HCT116 (cell line): ENCODE results near the gene SORCS2. TPM values are rescaled to one million over a fixed set of nuclear protein-coding genes. Genes with fewer than 3 reads are reported as not detected.

Experiments
- ATAC-seq: fragments of 200-7000 bp; cut with Tn5 transposase; 2 replicates; pipeline ENCODE4 v1.9.1; 2020; ENCODE audit warnings: mild to moderate bottlenecking, moderate library complexity
- BruUV-seq: library from RNA; stranded (reverse); fragments of 400-500 nt; replicated peaks from 2 replicates; lab custom pipeline; 2021; lab: Mats Ljungman, UMichigan
- CTCF ChIA-PET: fragments of 300-600 bp; sonication (Branson Sonifier 250); formaldehyde crosslinking; loops from one replicate; lab custom pipeline; 2021; ENCODE audit warnings: antibody characterized with exemption; lab: Charles Lee
- POLR2A ChIA-PET: fragments of 300-600, 350-600 bp; sonication (Branson Sonifier 250); formaldehyde crosslinking; loops from one replicate; lab custom pipeline; 2021; ENCODE audit warnings: antibody characterized with exemption; lab: Charles Lee
- RAD21 ChIA-PET, 2 experiments: fragments of 300-600 bp; sonication (Branson Sonifier 250); formaldehyde crosslinking; loops; one replicate each; lab custom pipeline; 2023; ENCODE audit warnings: low total read pairs in 2 of 2; ENCODE audit not compliant: uncharacterized antibody in 2 of 2, unreplicated experiment in 2 of 2, low non-redundant PET in 1 of 2; lab: Charles Lee
- DNase-seq: peaks from one replicate; pipeline ENCODE4 v3.0.0-alpha.2; 2010; ENCODE audit warnings: low read depth, low spot score
- H2AFZ ChIP-seq: fragments of 200-600 bp; shearing (Covaris generic), sonication (generic); 2 replicates; pipeline ENCODE4 v1.6.1; 2017; ENCODE audit warnings: low read depth, mixed run types, mixed read lengths, antibody characterized with exemption, low read length; ENCODE audit not compliant: poor library complexity, severe bottlenecking
- H3K27ac ChIP-seq: 2 replicates; pipeline ENCODE4 v1.5.1; 2012; ENCODE audit warnings: low read depth, low read length
- H3K27me3 ChIP-seq: fragments of 200-600 bp; sonication (generic); 2 replicates; pipeline ENCODE4 v1.6.1; 2016; ENCODE audit warnings: mixed run types, low read length, mixed read lengths; ENCODE audit not compliant: insufficient read depth
- H3K36me3 ChIP-seq, 2 experiments: fragments of 200-500 bp in 1 of 2; fragments of 200-600 bp in 1 of 2; sonication (Bioruptor generic) in 1 of 2; sonication (generic) in 1 of 2; 2 replicates each; pipeline versions ENCODE4 v1.5.1 to v1.6.1; 2014 to 2016; ENCODE audit warnings: low read length in 2 of 2, inconsistent platforms in 1 of 2, mixed read lengths in 1 of 2, mixed run types in 1 of 2; ENCODE audit not compliant: insufficient read depth in 2 of 2, control insufficient read depth in 1 of 2
- H3K4me1 ChIP-seq, 2 experiments: fragments of 200-600 bp in 1 of 2; sonication (generic) in 1 of 2; 2 replicates each; pipeline versions ENCODE4 v1.5.1 to v1.6.1; 2012 to 2017; ENCODE audit warnings: low read length in 2 of 2, inconsistent platforms in 1 of 2, mild to moderate bottlenecking in 1 of 2, mixed read lengths in 1 of 2, mixed run types in 1 of 2, moderate library complexity in 1 of 2; ENCODE audit not compliant: insufficient read depth in 2 of 2, control insufficient read depth in 1 of 2
- H3K4me2 ChIP-seq: fragments of 200-600 bp; sonication (generic); 2 replicates; pipeline ENCODE4 v1.6.1; 2017; ENCODE audit warnings: mixed run types, low read length, mixed read lengths
- H3K4me3 ChIP-seq, 2 experiments: fragments of 200-600 bp in 1 of 2; sonication (generic) in 1 of 2; replicated peaks in 1 of 2; 2 replicates each; pipeline ENCODE4 v1.5.1; 2011 to 2016; ENCODE audit warnings: low read length in 2 of 2, control low read depth in 1 of 2, low read depth in 1 of 2, mild to moderate bottlenecking in 1 of 2, mixed read lengths in 1 of 2, mixed run types in 1 of 2
- H3K79me2 ChIP-seq: fragments of 200-600 bp; sonication (generic); 2 replicates; pipeline ENCODE4 v1.6.1; 2017; ENCODE audit warnings: mild to moderate bottlenecking, mixed run types, low read length, moderate library complexity, mixed read lengths; ENCODE audit not compliant: insufficient read depth
- H3K9ac ChIP-seq: fragments of 200-600 bp; sonication (generic); 2 replicates; pipeline ENCODE4 v1.6.1; 2016; ENCODE audit warnings: low read length, mixed read lengths
- H3K9me2 ChIP-seq: fragments of 200-600 bp; sonication (generic), shearing (Covaris generic); 2 replicates; pipeline ENCODE4 v1.6.1; 2017; ENCODE audit warnings: mixed run types, mild to moderate bottlenecking, moderate library complexity; ENCODE audit not compliant: insufficient read depth
- H3K9me3 ChIP-seq, 2 experiments: fragments of 200-500 bp in 1 of 2; fragments of 200-600 bp in 1 of 2; sonication (Bioruptor generic) in 1 of 2; sonication (generic) in 1 of 2; 2 replicates each; pipeline ENCODE4 v1.6.1; 2014 to 2017; ENCODE audit warnings: low read length in 2 of 2, mixed read lengths in 2 of 2, inconsistent platforms in 1 of 2, low read depth in 1 of 2, mild to moderate bottlenecking in 1 of 2, mixed run types in 1 of 2, moderate library complexity in 1 of 2; ENCODE audit not compliant: control insufficient read depth in 1 of 2, insufficient read depth in 1 of 2
- H4K20me1 ChIP-seq: fragments of 200-600 bp; sonication (generic), shearing (Covaris generic); 2 replicates; pipeline ENCODE4 v1.6.1; 2017; ENCODE audit warnings: mixed run types, mild to moderate bottlenecking, moderate library complexity; ENCODE audit not compliant: insufficient read depth
- ATF3 ChIP-seq: IDR thresholded peaks from 2 replicates; pipeline ENCODE4 v1.6.1; 2012
- CTCF ChIP-seq, 3 experiments: fragments of 200-600 bp in 1 of 3; sonication (generic) in 1 of 3; IDR thresholded peaks in 2 of 3; conservative IDR thresholded peaks in 1 of 3; 2 replicates each; pipeline ENCODE4 v1.5.1; 2012 to 2017; ENCODE audit warnings: low read depth in 2 of 3, low read length in 2 of 3, antibody characterized with exemption in 1 of 3, borderline replicate concordance in 1 of 3, control low read depth in 1 of 3, mild to moderate bottlenecking in 1 of 3, mixed read lengths in 1 of 3, mixed run types in 1 of 3, moderate library complexity in 1 of 3; ENCODE audit not compliant: insufficient read depth in 1 of 3
- EGR1 ChIP-seq: IDR thresholded peaks from 2 replicates; pipeline ENCODE4 v1.6.1; 2012; ENCODE audit warnings: low read depth
- RAD21 ChIP-seq: IDR thresholded peaks from 2 replicates; pipeline ENCODE4 v1.6.1; 2012; ENCODE audit warnings: low read depth, mild to moderate bottlenecking
- TCF7L2 ChIP-seq: IDR thresholded peaks from 2 replicates; pipeline ENCODE4 v1.7.0; 2011; ENCODE audit warnings: borderline replicate concordance, inconsistent platforms; ENCODE audit not compliant: insufficient read depth, insufficient read length; ENCODE audit errors: extremely low read depth
- YY1 ChIP-seq: IDR thresholded peaks from 2 replicates; pipeline ENCODE4 v1.6.1; 2011; ENCODE audit warnings: low read length, low read depth, moderate library complexity, mild to moderate bottlenecking; ENCODE audit not compliant: insufficient replicate concordance; ENCODE audit errors: extremely low read depth
- intact Hi-C: fragments of 100-400 bp; cut with micrococcal nuclease; formaldehyde crosslinking; loops from 2 replicates; pipeline ENCODE4 v1.10.0; 2022
- total RNA-seq: library from RNA; stranded (reverse); gene quantifications from one replicate; pipeline ENCODE4 v1.2.1, GENCODE V29; 2021; ENCODE audit not compliant: unreplicated experiment

The SORCS2 gene
- total RNA-seq, 1 experiment from 2014 or later: 0.37 TPM

- Histone ChIP-seq H3K9me3 (peaks cover 0 to 4% of the 10 kb centered on the region in 2 experiments; a peak in 1 of 4 replicates), H3K4me2 (no peak overlapping the region), H3K79me2 (no peaks in the 10 kb centered on the region), H3K4me3 (no peak overlapping the region), H3K36me3 (no peaks in the 10 kb centered on the region), H3K27ac (no peak overlapping the region), H4K20me1 (no peaks in the 10 kb centered on the region), H2AFZ (no peak overlapping the region), H3K9me2 (no peaks in the 10 kb centered on the region), H3K4me1 (no peaks in the 10 kb centered on the region), H3K27me3 (0 out of 2 replicates have a peak, but pooled peaks cover 6% of the 10 kb centered on the region), H3K9ac (no peak overlapping the region)
- POLR2A ChIA-PET: no interaction called here
- DNase-seq: no peak
- no peak for TF ChIP-seq YY1
- TF ChIP-seq CTCF (IDR thresholded peaks at IDR 0.05 in 2 of 3, conservative IDR thresholded peaks at IDR 0.05 in 1 of 3; ENCODE audit: borderline replicate concordance in 1 of 3, insufficient read depth in 1 of 3, low read depth in 2 of 3, low read length in 2 of 3): no peak
- TF ChIP-seq RAD21: no peak
- ATAC-seq: no peak
- intact Hi-C loops: loop anchor here (2.0 kb wide), 1 partner anchor 523 kb away; no protein-coding TSS in a partner anchor
- RAD21 ChIA-PET: no interaction called here
- no TSS peak for BruUV-seq
- CTCF ChIA-PET: no interaction called here
Measured at GRCh38 chr4:7717946-7718490, 525.7 kb downstream of the SORCS2 start.

- H3K9ac ChIP-seq: no peak overlapping the region
- no peaks in the 10 kb centered on the region for H3K4me1 ChIP-seq
- H3K4me2 ChIP-seq: peak overlapping the region; percentile 58
- TF ChIP-seq CTCF (IDR thresholded peaks at IDR 0.05 in 2 of 3, conservative IDR thresholded peaks at IDR 0.05 in 1 of 3; ENCODE audit: borderline replicate concordance in 1 of 3, insufficient read depth in 1 of 3, low read depth in 2 of 3, low read length in 2 of 3) (peak; percentile 54 to 86 (median 79); a peak in 5 of 6 replicates), EGR1 (no peak), TCF7L2 (no peak), ATF3 (no peak), RAD21 (peak; percentile 80)
- H3K36me3 ChIP-seq: no peaks in the 10 kb centered on the region
- ChIA-PET RAD21 (no interaction called here), CTCF (interaction anchor here (0.7 to 1.4 kb wide), 7 partner anchors 9 to 525 kb away, joined by 3 to 6 read pairs (median 4); no protein-coding TSS in a partner anchor), POLR2A (no interaction called here)
- H3K9me2 ChIP-seq: no peaks in the 10 kb centered on the region
- H3K4me3 ChIP-seq: no peak overlapping the region
- H3K27me3 ChIP-seq: 0 out of 2 replicates have a peak, but pooled peaks cover 6% of the 10 kb centered on the region
- intact Hi-C loops: loop anchor here (2.0 kb wide), 1 partner anchor 525 kb away; no protein-coding TSS in a partner anchor
- no peaks in the 10 kb centered on the region for H3K79me2 ChIP-seq
- DNase-seq (no peak), ATAC-seq (peak; percentile 93)
- H3K9me3 ChIP-seq: no peaks in the 10 kb centered on the region; a peak in 1 of 4 replicates
- no peaks in the 10 kb centered on the region for H4K20me1 ChIP-seq
- H2AFZ ChIP-seq: no peak overlapping the region
- no TSS peak for BruUV-seq
- H3K27ac ChIP-seq: no peak overlapping the region
Measured at GRCh38 chr4:7719354-7720174, 527.2 kb downstream of the SORCS2 start.
